Stomach smooth muscle (tissue), 2 donors: Measurements from ENCODE around the gene OVAAL.

Experiments
- H3K27ac ChIP-seq: one replicate; pipeline ENCODE4 v1.7.0; 2013; ENCODE audit warnings: mild to moderate bottlenecking, low read length, inconsistent platforms
- H3K27me3 ChIP-seq, 2 donors: one replicate each; pipeline ENCODE4 v1.7.0; 2013; ENCODE audit warnings: low read length in 2 of 2; ENCODE audit not compliant: insufficient read depth in 2 of 2, control insufficient read depth in 1 of 2
- H3K36me3 ChIP-seq, 2 donors: one replicate each; pipeline ENCODE4 v1.7.0; 2013; ENCODE audit warnings: low read length in 2 of 2; ENCODE audit not compliant: control insufficient read depth in 2 of 2, insufficient read depth in 2 of 2
- H3K4me1 ChIP-seq: one replicate; pipeline ENCODE4 v1.7.0; 2013; ENCODE audit warnings: low read length; ENCODE audit not compliant: control insufficient read depth, insufficient read depth
- H3K4me3 ChIP-seq, 2 donors: one replicate each; pipeline ENCODE4 v1.7.0; 2013; ENCODE audit warnings: low read length in 2 of 2
- H3K9ac ChIP-seq, 2 donors: one replicate each; pipeline ENCODE4 v1.7.0; 2013; ENCODE audit warnings: low read length in 2 of 2, mild to moderate bottlenecking in 1 of 2
- H3K9me3 ChIP-seq, 2 donors: one replicate each; pipeline ENCODE4 v1.7.0; 2013; ENCODE audit warnings: low read length in 2 of 2; ENCODE audit not compliant: control insufficient read depth in 2 of 2
- donor health status: healthy.
- donor health status: Pancreatic carcinoma.

OVAAL gene

DNA sequence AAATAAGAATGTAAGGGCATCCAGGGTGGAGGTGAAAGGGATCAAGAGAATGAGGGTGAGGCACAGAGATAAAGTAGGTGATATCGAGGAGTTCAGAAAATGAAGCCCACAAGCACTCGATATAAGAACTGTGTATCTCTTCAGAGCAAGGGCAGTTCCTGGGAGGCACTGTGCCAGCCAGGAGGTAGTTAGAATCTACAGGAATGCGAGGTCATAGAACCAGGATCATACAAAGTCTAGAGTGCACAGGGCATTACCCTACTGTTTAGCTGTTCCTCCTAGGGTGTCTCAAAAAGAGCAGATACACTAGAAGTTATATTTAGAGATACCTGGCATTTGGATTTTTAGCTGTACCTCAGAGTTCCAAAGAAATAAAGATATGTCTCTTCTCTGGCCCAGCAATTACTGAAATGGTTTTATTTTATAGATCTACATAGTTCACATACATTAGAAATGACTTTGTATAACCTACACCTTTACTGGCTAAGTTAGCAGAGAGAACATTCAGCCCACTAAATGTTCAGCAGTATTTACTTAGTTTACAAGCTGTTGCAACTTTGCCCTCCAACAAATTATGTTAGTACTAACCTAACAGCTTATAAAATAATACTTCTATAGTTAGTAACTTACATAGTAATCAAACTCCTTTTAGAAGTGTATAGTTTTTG, 1.6 kb downstream of the OVAAL start:
- Histone ChIP-seq H3K9ac (no peak overlapping the region), H3K9me3 (no peaks in the 10 kb centered on the region), H3K4me1 (no peaks in the 10 kb centered on the region), H3K36me3 (no peaks in the 10 kb centered on the region), H3K4me3 (no peak overlapping the region), H3K27me3 (no peaks in the 10 kb centered on the region), H3K27ac (no peak overlapping the region)

DNA sequence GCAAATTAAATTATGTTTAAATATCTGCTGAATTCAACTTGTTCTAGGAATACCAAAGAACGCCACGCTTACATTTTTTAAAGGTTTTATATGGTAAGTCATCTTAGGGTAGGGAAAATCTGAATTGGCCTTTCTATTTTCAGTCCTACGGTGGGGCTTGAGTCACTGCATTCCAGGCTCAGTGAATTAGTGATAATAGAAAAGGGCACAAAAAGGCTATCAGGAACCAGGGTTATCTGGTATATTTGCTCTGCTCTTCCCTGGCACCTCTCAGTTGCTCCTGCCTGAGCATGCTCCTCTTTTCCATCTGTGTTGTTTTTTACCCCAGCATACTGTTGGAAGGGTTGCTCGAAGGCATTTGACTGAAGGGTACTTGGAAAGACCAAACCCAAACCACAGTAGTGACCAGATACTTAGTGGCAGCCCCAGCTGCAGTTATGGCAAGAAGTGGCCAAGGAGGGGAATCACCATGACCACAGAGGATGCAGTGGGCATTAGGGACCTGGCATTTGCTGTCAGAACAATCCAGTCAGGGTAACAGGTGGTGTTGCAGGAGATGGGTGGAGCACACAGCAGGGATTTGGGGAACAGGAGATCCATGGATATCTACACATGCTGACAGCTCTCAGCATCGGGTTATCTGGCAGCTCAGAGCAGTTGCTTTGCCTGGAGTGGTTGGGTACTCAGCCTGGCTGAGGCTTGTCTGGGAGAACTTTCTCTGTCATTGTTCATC, 2.3 kb downstream of the OVAAL start:
- H3K36me3 ChIP-seq: no peaks in the 10 kb centered on the region
- H3K4me1 ChIP-seq: no peaks in the 10 kb centered on the region
- H3K9me3 ChIP-seq: no peaks in the 10 kb centered on the region
- no peak overlapping the region for H3K9ac ChIP-seq
- no peak overlapping the region for H3K27ac ChIP-seq
- H3K27me3 ChIP-seq: no peaks in the 10 kb centered on the region
- H3K4me3 ChIP-seq: no peak overlapping the region

DNA sequence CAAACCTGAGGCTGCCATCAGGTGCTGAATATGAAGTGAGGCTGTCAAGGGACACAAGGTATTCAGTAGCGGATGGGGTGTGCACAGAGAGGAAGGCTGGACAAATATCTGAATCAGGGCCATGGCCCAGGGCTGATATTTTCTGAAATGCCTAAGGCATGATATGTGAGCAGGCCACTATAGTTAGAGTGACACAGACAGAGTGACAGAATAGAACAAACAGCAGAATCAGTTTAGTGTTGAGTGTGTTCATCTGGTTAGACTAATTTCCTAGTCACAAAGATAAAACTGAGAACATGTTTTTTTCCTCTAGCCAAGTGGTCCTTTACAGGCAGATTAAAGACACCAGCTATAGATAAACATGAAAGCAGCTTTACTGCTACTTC, 3.9 kb downstream of the OVAAL start:
- no peak overlapping the region for H3K9ac ChIP-seq
- no peak overlapping the region for H3K4me3 ChIP-seq
- H3K27me3 ChIP-seq: no peaks in the 10 kb centered on the region
- no peak overlapping the region for H3K27ac ChIP-seq
- no peaks in the 10 kb centered on the region for H3K4me1 ChIP-seq
- no peaks in the 10 kb centered on the region for H3K9me3 ChIP-seq
- H3K36me3 ChIP-seq: no peaks in the 10 kb centered on the region

DNA sequence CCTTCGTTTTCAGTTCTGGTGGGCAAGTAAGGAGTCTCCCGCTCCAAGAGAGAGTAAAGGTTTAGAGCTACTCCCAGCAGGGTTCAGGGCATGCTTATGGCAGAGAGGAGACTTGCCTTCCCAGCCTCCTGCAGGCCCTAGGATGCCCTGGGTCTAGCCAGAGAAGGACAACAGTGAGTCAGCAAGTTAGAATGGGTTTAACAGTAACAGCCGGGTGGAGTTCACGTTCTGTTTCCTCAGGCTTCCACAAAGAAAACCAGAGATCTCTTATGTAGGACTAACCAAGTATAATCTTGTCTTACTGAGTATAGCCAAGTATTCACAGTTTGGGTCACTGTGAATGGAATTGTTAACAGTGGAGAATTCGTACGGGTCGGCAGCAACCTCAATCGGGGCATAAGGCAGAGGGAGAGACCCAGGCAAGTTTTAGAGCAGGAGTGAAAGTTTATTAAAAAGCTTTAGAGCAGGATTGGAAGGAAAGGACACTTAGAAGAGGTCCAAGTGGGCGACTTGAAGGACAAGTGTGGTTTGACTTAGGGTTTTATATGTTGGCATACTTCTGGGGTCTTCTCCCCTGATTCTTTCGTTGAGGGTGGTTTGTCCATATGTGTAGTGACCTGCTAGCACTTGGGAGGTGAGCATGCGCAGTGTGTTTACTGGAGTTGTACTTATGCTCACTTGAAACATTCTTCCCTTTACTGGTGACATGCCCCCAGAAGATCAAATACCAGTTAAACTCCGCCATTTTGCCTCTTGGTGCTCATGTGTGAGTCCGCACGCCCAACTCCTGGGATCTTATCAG, 4.5 kb downstream of the OVAAL start:
- Histone ChIP-seq H3K27me3 (no peaks in the 10 kb centered on the region), H3K4me1 (no peaks in the 10 kb centered on the region), H3K9me3 (no peaks in the 10 kb centered on the region), H3K36me3 (no peaks in the 10 kb centered on the region), H3K4me3 (no peak overlapping the region), H3K9ac (no peak overlapping the region), H3K27ac (no peak overlapping the region)

DNA sequence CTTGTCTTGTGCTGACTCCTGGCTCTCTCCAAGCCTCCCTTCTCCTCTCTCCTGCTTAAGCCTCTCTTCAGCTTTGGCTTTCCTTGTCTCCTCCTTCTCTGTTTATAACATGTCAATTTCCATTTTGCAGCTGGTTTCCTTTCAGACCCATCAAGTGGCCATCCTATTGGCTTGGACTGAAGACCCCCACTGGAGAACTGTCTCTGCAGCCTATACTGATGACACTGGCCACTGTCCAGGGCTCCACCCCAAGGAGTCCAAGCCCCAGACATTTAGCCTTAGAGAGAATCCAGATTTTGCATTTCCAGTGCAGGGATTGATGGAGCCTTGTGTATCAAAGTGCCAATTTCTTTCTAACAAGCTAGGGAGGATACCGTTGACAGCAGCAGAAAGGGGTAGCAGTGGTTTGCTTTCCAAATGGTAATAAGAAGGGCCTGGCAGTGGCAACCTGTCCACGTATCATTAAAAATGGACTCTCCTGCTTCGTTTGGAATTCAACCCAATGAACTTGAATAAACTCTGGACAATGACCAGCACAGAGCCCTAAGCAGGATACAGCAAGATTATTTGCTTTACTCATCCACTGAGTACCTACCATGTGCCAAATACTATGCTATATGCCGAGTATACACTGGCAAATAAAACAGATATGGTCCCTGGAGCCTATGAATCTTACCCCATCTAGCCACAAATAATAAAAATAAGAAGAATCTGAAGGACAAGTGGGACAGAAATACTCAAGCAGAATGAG, 6.5 kb downstream of the OVAAL start:
- Histone ChIP-seq H3K4me3 (no peak overlapping the region), H3K9me3 (no peaks in the 10 kb centered on the region), H3K27me3 (no peaks in the 10 kb centered on the region), H3K36me3 (no peaks in the 10 kb centered on the region), H3K27ac (no peak overlapping the region), H3K4me1 (no peaks in the 10 kb centered on the region), H3K9ac (no peak overlapping the region)

DNA sequence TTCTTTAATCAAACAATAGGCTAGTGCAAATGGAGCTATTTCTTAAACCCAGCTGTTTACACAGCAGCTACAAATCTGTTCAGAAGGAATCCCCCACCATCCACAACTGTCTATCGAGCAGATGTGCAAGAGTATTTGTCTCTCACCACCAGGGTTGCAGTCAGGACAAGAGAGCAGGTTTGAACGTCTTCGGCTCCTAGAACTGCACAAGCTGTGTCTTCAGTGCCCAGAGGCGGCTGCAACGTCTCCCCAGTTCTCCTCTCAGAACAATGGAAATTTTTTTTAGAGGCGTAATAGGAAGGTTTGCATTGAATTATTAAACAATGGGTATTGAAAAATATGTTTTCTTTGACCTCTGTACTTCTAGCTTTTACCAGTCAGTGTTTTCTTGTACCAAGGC, 7.3 kb downstream of the OVAAL start:
- H3K4me3 ChIP-seq: no peak overlapping the region
- no peaks in the 10 kb centered on the region for H3K4me1 ChIP-seq
- H3K36me3 ChIP-seq: no peaks in the 10 kb centered on the region
- H3K27ac ChIP-seq: no peak overlapping the region
- no peaks in the 10 kb centered on the region for H3K27me3 ChIP-seq
- no peaks in the 10 kb centered on the region for H3K9me3 ChIP-seq
- H3K9ac ChIP-seq: no peak overlapping the region

DNA sequence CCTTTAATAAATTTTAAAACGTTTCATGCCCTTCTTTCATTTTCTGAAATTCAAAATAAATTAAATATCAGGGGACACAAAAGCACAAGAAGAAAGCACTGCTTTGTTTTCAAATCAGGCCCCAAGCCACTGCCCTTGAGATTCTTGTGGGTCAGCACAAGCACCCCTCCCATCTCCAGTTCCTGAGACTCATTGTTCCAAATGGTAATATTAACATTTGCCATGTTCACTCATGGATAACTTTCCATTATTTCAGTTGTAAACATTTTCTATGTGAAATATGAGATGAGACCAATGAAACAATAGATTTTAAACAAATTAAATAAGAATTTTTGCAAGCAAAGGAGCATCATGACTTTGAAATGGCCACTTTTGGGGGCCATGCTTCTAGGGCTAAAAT, 7.7 kb downstream of the OVAAL start:
- H3K27ac ChIP-seq: no peak overlapping the region
- H3K9me3 ChIP-seq: no peaks in the 10 kb centered on the region
- no peaks in the 10 kb centered on the region for H3K27me3 ChIP-seq
- no peaks in the 10 kb centered on the region for H3K4me1 ChIP-seq
- no peak overlapping the region for H3K4me3 ChIP-seq
- no peak overlapping the region for H3K9ac ChIP-seq
- H3K36me3 ChIP-seq: no peaks in the 10 kb centered on the region

DNA sequence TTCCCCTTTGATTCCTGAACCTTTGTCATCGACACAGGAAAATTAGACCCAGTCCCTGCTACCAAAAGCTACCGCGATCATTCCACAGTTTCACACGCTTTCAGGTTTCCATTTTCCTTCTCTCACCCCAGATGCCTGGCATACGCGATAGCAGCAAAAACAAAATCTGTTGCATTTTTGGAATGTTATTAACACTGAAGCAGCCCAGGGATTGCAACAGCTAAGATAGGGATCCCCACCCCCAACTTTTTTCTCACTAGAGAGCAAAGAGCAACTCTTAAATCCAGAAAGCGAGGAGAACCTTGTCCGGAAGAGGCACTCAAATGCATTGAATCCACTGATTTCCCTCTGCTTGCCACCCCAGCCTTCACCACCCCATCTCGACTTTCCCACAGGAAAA, 8.9 kb downstream of the OVAAL start:
- no peaks in the 10 kb centered on the region for H3K27me3 ChIP-seq
- H3K4me3 ChIP-seq: no peak overlapping the region
- no peak overlapping the region for H3K27ac ChIP-seq
- no peak overlapping the region for H3K9ac ChIP-seq
- H3K9me3 ChIP-seq: no peaks in the 10 kb centered on the region
- no peaks in the 10 kb centered on the region for H3K4me1 ChIP-seq
- H3K36me3 ChIP-seq: no peaks in the 10 kb centered on the region

DNA sequence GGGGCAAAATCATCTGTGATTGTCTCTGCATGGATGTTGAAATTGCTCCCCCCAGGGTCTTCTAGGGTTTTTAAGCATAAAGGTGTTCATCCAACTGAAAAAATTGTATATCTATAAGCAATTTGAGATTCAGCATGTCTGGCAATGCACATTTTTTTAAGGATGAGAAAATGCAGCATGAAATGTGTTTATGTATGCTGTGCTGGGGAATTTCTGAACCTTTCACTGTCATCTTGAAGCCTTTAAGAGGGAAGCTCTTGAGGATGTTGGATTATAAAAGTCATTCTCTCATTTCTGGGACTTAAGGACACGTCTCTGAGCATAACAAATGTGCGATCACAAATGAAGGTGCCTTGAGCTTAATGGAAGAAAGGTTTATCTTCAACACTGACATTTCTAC, 9.4 kb downstream of the OVAAL start:
- Histone ChIP-seq H3K27me3 (no peaks in the 10 kb centered on the region), H3K27ac (no peak overlapping the region), H3K36me3 (no peaks in the 10 kb centered on the region), H3K9ac (no peak overlapping the region), H3K4me3 (no peak overlapping the region), H3K4me1 (no peaks in the 10 kb centered on the region), H3K9me3 (no peaks in the 10 kb centered on the region)

DNA sequence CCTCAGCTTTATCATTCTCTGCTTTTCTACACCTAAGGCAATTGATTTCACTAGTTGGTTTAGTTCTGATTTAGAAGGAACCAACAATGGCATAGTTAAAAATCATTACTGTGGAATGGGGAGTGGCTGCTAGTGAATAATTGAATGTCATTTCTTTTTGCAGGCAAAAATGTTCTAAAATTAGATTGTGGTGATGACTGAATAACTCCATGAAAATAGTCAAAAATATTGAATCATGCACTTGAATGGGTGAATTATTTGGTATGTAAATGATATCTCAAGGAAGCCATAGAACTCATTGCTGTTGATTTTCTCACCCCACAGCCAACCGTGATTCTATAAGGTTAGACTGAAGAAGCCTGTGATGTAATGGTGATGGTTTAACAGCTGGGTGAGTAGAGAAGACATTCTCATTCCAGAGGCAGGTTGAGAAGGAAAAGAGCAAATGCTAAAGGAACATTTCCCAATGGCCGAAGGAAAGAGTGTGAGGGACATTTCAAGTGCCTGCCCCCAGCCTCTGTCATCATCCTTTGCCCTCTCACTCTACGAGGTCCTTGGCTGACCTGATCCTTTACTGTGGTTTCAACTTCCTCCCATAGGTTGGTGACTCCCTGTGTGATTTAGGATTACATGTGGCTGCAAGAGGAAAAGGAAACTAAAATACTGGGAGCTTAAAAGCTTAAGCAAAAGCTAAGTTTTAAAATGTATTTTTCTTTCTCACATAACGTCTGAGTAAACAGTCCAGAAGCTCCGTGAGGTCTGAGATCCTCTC, 12.5 kb downstream of the OVAAL start:
- no peaks in the 10 kb centered on the region for H3K4me1 ChIP-seq
- H3K36me3 ChIP-seq: no peaks in the 10 kb centered on the region
- H3K4me3 ChIP-seq: no peak overlapping the region
- no peak overlapping the region for H3K27ac ChIP-seq
- no peaks in the 10 kb centered on the region for H3K9me3 ChIP-seq
- H3K27me3 ChIP-seq: no peaks in the 10 kb centered on the region
- no peak overlapping the region for H3K9ac ChIP-seq
